GM12892 (cell line): ENCODE results near the gene SPESP1.

Experiments used
- POLR2A ChIP-seq: IDR thresholded peaks from 2 replicates; pipeline ENCODE4 v1.6.1; 2011; ENCODE audit warnings: low read depth, low read length, control low read depth
- POLR2AphosphoS5 ChIP-seq: IDR thresholded peaks from 2 replicates; pipeline ENCODE4 v1.6.1; 2011; ENCODE audit warnings: low read depth, low read length, control low read depth
- TAF1 ChIP-seq: IDR thresholded peaks from 2 replicates; pipeline ENCODE4 v1.6.1; 2011; ENCODE audit warnings: low read depth, mild to moderate bottlenecking, control low read depth, low read length, borderline replicate concordance

DNA sequence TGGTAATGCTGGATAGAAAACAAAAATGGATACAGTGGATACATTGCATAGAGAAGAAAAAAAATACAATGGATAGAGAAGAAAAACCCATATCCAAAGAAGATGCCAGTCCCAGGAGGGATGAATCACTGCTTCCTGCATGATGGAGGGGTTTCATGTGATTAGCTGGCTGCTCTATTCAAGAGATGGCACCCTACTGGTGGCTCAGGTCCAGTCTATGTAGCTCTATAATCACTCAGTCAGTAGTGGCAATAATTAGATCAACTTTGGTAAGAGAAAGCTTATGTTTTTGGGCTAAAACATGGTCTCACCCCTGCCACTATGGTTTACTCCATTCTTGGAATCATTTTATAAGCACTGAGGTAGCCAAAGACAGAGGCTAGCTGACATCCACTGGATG is 50.5 kb downstream of the SPESP1 start:
- TF ChIP-seq POLR2AphosphoS5 (no peak), POLR2A (no peak), TAF1 (no peak)
